ENCODE measurements around the gene BET1L.

DNA sequence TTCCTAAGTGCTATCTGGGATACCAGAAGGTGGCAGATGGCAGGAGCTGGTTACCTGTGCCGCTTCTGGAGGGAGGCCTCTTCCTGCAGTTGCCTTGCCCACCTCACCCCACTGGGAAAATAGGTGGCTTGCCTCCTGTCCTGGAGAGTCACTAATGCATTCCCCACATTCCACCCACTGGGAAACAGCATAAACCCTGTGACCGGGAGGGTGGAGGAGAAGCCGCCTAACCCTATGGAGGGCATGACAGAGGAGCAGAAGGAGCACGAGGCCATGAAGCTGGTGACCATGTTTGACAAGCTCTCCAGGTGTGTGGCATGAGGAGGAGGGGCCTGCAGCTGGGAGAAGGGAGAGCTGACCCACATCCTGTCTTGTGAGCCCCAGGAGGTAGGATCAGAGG is 5.9 kb upstream of the BET1L start:
- TF ChIP-seq, protein P1, sequence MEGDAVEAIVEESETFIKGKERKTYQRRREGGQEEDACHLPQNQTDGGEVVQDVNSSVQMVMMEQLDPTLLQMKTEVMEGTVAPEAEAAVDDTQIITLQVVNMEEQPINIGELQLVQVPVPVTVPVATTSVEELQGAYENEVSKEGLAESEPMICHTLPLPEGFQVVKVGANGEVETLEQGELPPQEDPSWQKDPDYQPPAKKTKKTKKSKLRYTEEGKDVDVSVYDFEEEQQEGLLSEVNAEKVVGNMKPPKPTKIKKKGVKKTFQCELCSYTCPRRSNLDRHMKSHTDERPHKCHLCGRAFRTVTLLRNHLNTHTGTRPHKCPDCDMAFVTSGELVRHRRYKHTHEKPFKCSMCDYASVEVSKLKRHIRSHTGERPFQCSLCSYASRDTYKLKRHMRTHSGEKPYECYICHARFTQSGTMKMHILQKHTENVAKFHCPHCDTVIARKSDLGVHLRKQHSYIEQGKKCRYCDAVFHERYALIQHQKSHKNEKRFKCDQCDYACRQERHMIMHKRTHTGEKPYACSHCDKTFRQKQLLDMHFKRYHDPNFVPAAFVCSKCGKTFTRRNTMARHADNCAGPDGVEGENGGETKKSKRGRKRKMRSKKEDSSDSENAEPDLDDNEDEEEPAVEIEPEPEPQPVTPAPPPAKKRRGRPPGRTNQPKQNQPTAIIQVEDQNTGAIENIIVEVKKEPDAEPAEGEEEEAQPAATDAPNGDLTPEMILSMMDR (conservative IDR thresholded peaks at IDR 0.05; ENCODE audit: low read depth, low read length): no peak
- TF ChIP-seq EZH2 (IDR thresholded peaks at IDR 0.05; ENCODE audit: borderline replicate concordance, low read depth, low read length, poor library complexity, severe bottlenecking): no peak
